AG04449 (cell line): ENCODE measurements around the gene APOA5.

ENCODE experiments used
- CTCF ChIA-PET: fragments of 350-600 bp; formaldehyde crosslinking; extraction: SDS; loops from one replicate; lab custom pipeline; 2021; ENCODE audit warnings: antibody characterized with exemption; lab: Yijun Ruan, JAX
- POLR2A ChIA-PET: fragments of 400-600, 350-600 bp; formaldehyde crosslinking; extraction: SDS; loops from one replicate; lab custom pipeline; 2020; ENCODE audit warnings: antibody characterized with exemption, inconsistent platforms; lab: Yijun Ruan, JAX
- DNase-seq: peaks from one replicate; pipeline ENCODE4 v3.0.0-alpha.2; 2010; ENCODE audit warnings: low read depth, low spot score
- H3K4me3 ChIP-seq: 2 replicates; pipeline ENCODE4 v1.5.1; 2011; ENCODE audit warnings: low read depth, mild to moderate bottlenecking, control low read depth, low read length
- CTCF ChIP-seq: IDR thresholded peaks from one replicate; pipeline ENCODE4 v1.5.1; 2011; ENCODE audit warnings: mild to moderate bottlenecking, moderate library complexity, low read length, control low read depth, inconsistent platforms; ENCODE audit not compliant: insufficient read depth; ENCODE audit errors: missing control alignments

APOA5 gene

DNA sequence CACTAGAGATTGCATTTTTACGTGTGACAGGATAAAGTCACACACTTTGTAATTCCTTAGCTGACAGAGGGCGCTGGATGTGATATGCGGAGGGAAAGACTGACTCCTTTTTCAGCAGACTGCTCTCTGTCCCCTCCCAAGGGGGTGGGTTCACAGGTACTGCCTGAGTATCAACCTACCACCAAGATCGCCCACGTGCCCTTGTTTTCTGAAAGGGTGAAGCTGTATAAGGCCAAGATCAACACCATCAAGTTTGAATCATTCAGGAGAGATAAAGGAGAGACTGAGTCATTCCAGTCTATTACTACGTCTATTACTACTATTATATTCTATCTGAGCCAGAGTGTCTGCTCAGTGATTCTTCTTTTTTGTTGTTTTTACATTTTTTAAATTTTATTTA, 49.6 kb downstream of the APOA5 start:
- POLR2A ChIA-PET = interaction anchor here (1.1 kb wide), 1 partner anchor 437 kb away, joined by 3 read pairs; no protein-coding TSS in a partner anchor
- no peak overlapping the region for H3K4me3 ChIP-seq
- no peak for TF ChIP-seq CTCF
- no peak for DNase-seq
- CTCF ChIA-PET = interaction anchor here (0.7 to 5.1 kb wide), 14 partner anchors 9 to 562 kb away, joined by 3 to 91 read pairs (median 6); no protein-coding TSS in a partner anchor

DNA sequence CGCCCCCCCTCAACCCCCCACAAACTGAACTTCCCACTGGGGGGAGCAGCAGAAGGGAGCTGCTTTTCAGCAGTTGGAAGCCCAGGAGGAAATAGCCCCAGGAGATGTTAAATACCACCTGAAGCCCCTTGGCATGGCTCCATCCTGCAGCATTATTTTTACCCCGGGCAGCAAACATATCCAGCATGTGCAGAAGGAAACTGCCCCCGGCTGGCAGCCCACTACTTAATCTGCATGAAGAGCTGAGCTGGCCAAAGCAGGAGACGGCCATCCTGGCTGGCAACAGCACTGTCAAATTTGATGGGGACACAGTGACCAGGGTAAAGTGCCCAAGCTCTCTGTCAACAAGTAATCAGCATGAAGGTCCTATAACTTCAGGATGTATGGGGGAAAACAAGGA, 50.9 kb downstream of the APOA5 start:
- CTCF ChIA-PET = interaction anchor here (0.6 to 5.1 kb wide), 3 partner anchors 8 to 185 kb away, joined by 3 to 91 read pairs (median 3); no protein-coding TSS in a partner anchor
- POLR2A ChIA-PET = no interaction called here
- no peak overlapping the region for H3K4me3 ChIP-seq
- no peak for DNase-seq
- TF ChIP-seq CTCF = no peak
